GM23338 (cell line): ENCODE data around the gene TMEM270. TPM values are rescaled to one million over a fixed set of nuclear protein-coding genes. Genes with fewer than 3 reads are reported as not detected.

Experiments
- ATAC-seq: fragments of 200-7000 bp; cut with Tn5 transposase; 3 replicates; pipeline ENCODE4 v1.9.1; 2020
- DNase-seq: peaks from one replicate; pipeline ENCODE4 v3.0.0-alpha.2; 2015; ENCODE audit warnings: low spot score
- H2AFZ ChIP-seq: fragments of 200-600 bp; sonication (generic); 2 replicates; pipeline ENCODE4 v1.8.0; 2016; ENCODE audit warnings: antibody characterized with exemption, mild to moderate bottlenecking, moderate library complexity
- H3F3A ChIP-seq: fragments of 200-600 bp; sonication (generic); replicated peaks from 2 replicates; pipeline ENCODE4 v1.8.0; 2017; ENCODE audit warnings: antibody characterized with exemption, mixed run types, low read depth
- H3K27ac ChIP-seq: fragments of 200-600 bp; sonication (generic); 2 replicates; pipeline ENCODE4 v1.6.1; 2016; ENCODE audit warnings: low read depth
- H3K27me3 ChIP-seq: fragments of 200-600 bp; sonication (generic); 2 replicates; pipeline ENCODE4 v1.8.0; 2016; ENCODE audit warnings: mild to moderate bottlenecking, mixed run types, moderate library complexity; ENCODE audit not compliant: insufficient read depth
- H3K36me3 ChIP-seq: fragments of 200-600 bp; sonication (generic); 2 replicates; pipeline ENCODE4 v1.8.0; 2016; ENCODE audit warnings: mild to moderate bottlenecking; ENCODE audit not compliant: insufficient read depth
- H3K4me1 ChIP-seq: fragments of 200-600 bp; sonication (generic); 2 replicates; pipeline ENCODE4 v1.8.0; 2016; ENCODE audit warnings: mild to moderate bottlenecking, moderate library complexity; ENCODE audit not compliant: insufficient read depth
- H3K4me2 ChIP-seq: fragments of 200-600 bp; sonication (generic); 2 replicates; pipeline ENCODE4 v1.7.1; 2017; ENCODE audit warnings: mixed run types
- H3K4me3 ChIP-seq: fragments of 200-600 bp; sonication (generic); 2 replicates; pipeline ENCODE4 v1.6.1; 2016; ENCODE audit warnings: mixed run types
- H3K79me2 ChIP-seq: fragments of 200-600 bp; sonication (generic); replicated peaks from 2 replicates; pipeline ENCODE4 v1.8.0; 2017; ENCODE audit warnings: mild to moderate bottlenecking; ENCODE audit not compliant: insufficient read depth
- H3K9me2 ChIP-seq: fragments of 200-600 bp; sonication (generic); 2 replicates; pipeline ENCODE4 v1.8.0; 2017; ENCODE audit not compliant: insufficient read depth
- H4K20me1 ChIP-seq: fragments of 200-600 bp; sonication (generic); replicated peaks from 2 replicates; pipeline ENCODE4 v1.8.0; 2017; ENCODE audit warnings: mild to moderate bottlenecking; ENCODE audit not compliant: insufficient read depth
- H3K27ac Mint-ChIP-seq: 2 replicates; pipeline ENCODE4 v1.8.0; 2020; ENCODE audit warnings: inconsistent platforms, mild to moderate bottlenecking, moderate library complexity, mixed read lengths
- H3K27me3 Mint-ChIP-seq: 3 replicates; pipeline ENCODE4 v1.8.0; 2022; ENCODE audit warnings: low read depth, mild to moderate bottlenecking, moderate library complexity, mixed read lengths, inconsistent platforms; ENCODE audit not compliant: insufficient read depth, poor library complexity
- H3K36me3 Mint-ChIP-seq: 3 replicates; pipeline ENCODE4 v1.8.0; 2021; ENCODE audit warnings: low read depth, mild to moderate bottlenecking, inconsistent platforms, moderate library complexity, mixed read lengths
- H3K4me1 Mint-ChIP-seq: 3 replicates; pipeline ENCODE4 v1.8.0; 2020; ENCODE audit warnings: mild to moderate bottlenecking, inconsistent platforms, mixed read lengths
- H3K4me3 Mint-ChIP-seq: 3 replicates; pipeline ENCODE4 v1.8.0; 2021; ENCODE audit warnings: moderate library complexity, mild to moderate bottlenecking, inconsistent platforms, mixed read lengths
- H3K9me3 Mint-ChIP-seq: 3 replicates; pipeline ENCODE4 v1.8.0; 2020; ENCODE audit warnings: moderate library complexity, mild to moderate bottlenecking, inconsistent platforms, mixed read lengths
- CREB1 ChIP-seq: fragments of 250-450 bp; sonication (Bioruptor Pico); IDR thresholded peaks from 2 replicates; pipeline ENCODE4 v1.5.0; 2020; ENCODE audit warnings: low read depth, mild to moderate bottlenecking, moderate library complexity
- CTCF ChIP-seq, 2 experiments: fragments of 200-600 bp in 1 of 2; sonication (generic) in 1 of 2; conservative IDR thresholded peaks; 2 replicates each; pipeline versions ENCODE4 v1.5.1 to v1.6.1; 2016 to 2017; ENCODE audit warnings: antibody characterized with exemption in 2 of 2, low read depth in 2 of 2, mild to moderate bottlenecking in 2 of 2, moderate library complexity in 1 of 2
- ETS1 ChIP-seq: IDR thresholded peaks from 2 replicates; pipeline ENCODE4 v1.6.1; 2016; ENCODE audit warnings: antibody characterized with exemption
- EZH2 ChIP-seq: fragments of 200-600 bp; sonication (generic); IDR thresholded peaks from one replicate; pipeline ENCODE4 v1.8.0; 2017; ENCODE audit warnings: antibody characterized with exemption, mild to moderate bottlenecking, low read depth; ENCODE audit not compliant: unreplicated experiment
- EZH2phosphoT487 ChIP-seq: fragments of 200-600 bp; sonication (generic); IDR thresholded peaks from one replicate; pipeline ENCODE4 v1.8.1; 2018; ENCODE audit warnings: antibody characterized with exemption; ENCODE audit not compliant: unreplicated experiment
- JUNB ChIP-seq: IDR thresholded peaks from one replicate; pipeline ENCODE4 v1.6.1; 2016; ENCODE audit warnings: antibody characterized with exemption; ENCODE audit not compliant: unreplicated experiment
- POLR2AphosphoS5 ChIP-seq: IDR thresholded peaks from 2 replicates; pipeline ENCODE4 v1.6.1; 2016; ENCODE audit warnings: antibody characterized with exemption, low read depth
- REST ChIP-seq: IDR thresholded peaks from one replicate; pipeline ENCODE4 v1.6.1; 2018; ENCODE audit warnings: antibody characterized with exemption; ENCODE audit not compliant: unreplicated experiment
- STAT1 ChIP-seq: IDR thresholded peaks from one replicate; pipeline ENCODE4 v1.6.1; 2016; ENCODE audit warnings: antibody characterized with exemption; ENCODE audit not compliant: unreplicated experiment
- ZNF114 ChIP-seq: fragments of 250-450 bp; sonication (Bioruptor Pico); IDR thresholded peaks from 2 replicates; pipeline ENCODE4 v1.5.0; 2020; ENCODE audit warnings: mild to moderate bottlenecking, moderate library complexity
- ZNF331 ChIP-seq: fragments of 250-450 bp; sonication (Bioruptor Pico); IDR thresholded peaks from 2 replicates; pipeline ENCODE4 v1.5.0; 2020; ENCODE audit warnings: low read depth, mild to moderate bottlenecking, moderate library complexity
- ZNF462 ChIP-seq: fragments of 250-450 bp; sonication (Bioruptor Pico); IDR thresholded peaks from 2 replicates; pipeline ENCODE4 v1.5.0; 2020; ENCODE audit warnings: mild to moderate bottlenecking, moderate library complexity
- polyA plus RNA-seq: library from polyadenylated mRNA; unstranded; fragments of >200 nt; fragmentation: Nextera tagmentation; extraction: Ambion mirVana; gene quantifications from 2 replicates; pipeline ENCODE4 v1.2.1, GENCODE V29; 2016
- total RNA-seq: library from RNA; depleted of rRNA; stranded (reverse); fragments of >200 nt; shearing (Covaris generic); gene quantifications from 2 replicates; pipeline ENCODE4 v1.2.3, GENCODE V29; 2014

The TMEM270 gene
- total and polyA plus RNA-seq, 2 experiments from 2014 or later, result not detected

- DNase-seq (no peak), ATAC-seq (peak; percentile 30; the same call in 2 of the 3 replicates)
- no peak overlapping the region for H3K27ac ChIP-seq
- H2AFZ ChIP-seq, result 0 out of 2 replicates have a peak overlapping the region, but pooled peaks have one; percentile 3
- H3K4me1 ChIP-seq, result peaks cover 13% of the 10 kb centered on the region
- no peaks in the 10 kb centered on the region for H3K27me3 ChIP-seq
- no peaks in the 10 kb centered on the region for H3K79me2 ChIP-seq
- H3K9me2 ChIP-seq, result no peaks in the 10 kb centered on the region
- no peaks in the 10 kb centered on the region for H4K20me1 ChIP-seq
- peaks cover 8% of the 10 kb centered on the region for H3F3A ChIP-seq
- Mint-ChIP-seq H3K4me3 (no peak overlapping the region), H3K4me1 (peaks cover 26% of the 10 kb centered on the region), H3K27ac (no peak overlapping the region), H3K9me3 (no peaks in the 10 kb centered on the region; the same call in 2 of the 3 replicates), H3K27me3 (no peaks in the 10 kb centered on the region), H3K36me3 (no peaks in the 10 kb centered on the region)
- H3K4me3 ChIP-seq, result no peak overlapping the region
- no peak overlapping the region for H3K4me2 ChIP-seq
- TF ChIP-seq EZH2phosphoT487 (no peak), STAT1 (no peak), CREB1 (no peak), ZNF462 (no peak), ETS1 (no peak), JUNB (no peak), POLR2AphosphoS5 (no peak), REST (no peak), EZH2 (no peak), ZNF114 (CRISPR knock-in tag) (no peak), CTCF (conservative IDR thresholded peaks at IDR 0.05; ENCODE audit: low read depth in 2 of 2) (no peak), ZNF331 (CRISPR knock-in tag) (no peak)
- no peaks in the 10 kb centered on the region for H3K36me3 ChIP-seq
These were observed 38.4 kb upstream of the TMEM270 start for GRCh38 chr7:73822319-73823173.
